ENCODE data around the gene CHML.

Gene CHML

GRCh38 chr1:241640867-241641622 lies 876 bp upstream of the CHML start:
- no peak overlapping the region for H3K4me3 ChIP-seq (ENCODE audit: control insufficient read depth, low read depth, low read length)
- TF ChIP-seq, protein P1, sequence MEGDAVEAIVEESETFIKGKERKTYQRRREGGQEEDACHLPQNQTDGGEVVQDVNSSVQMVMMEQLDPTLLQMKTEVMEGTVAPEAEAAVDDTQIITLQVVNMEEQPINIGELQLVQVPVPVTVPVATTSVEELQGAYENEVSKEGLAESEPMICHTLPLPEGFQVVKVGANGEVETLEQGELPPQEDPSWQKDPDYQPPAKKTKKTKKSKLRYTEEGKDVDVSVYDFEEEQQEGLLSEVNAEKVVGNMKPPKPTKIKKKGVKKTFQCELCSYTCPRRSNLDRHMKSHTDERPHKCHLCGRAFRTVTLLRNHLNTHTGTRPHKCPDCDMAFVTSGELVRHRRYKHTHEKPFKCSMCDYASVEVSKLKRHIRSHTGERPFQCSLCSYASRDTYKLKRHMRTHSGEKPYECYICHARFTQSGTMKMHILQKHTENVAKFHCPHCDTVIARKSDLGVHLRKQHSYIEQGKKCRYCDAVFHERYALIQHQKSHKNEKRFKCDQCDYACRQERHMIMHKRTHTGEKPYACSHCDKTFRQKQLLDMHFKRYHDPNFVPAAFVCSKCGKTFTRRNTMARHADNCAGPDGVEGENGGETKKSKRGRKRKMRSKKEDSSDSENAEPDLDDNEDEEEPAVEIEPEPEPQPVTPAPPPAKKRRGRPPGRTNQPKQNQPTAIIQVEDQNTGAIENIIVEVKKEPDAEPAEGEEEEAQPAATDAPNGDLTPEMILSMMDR (IDR thresholded peaks at IDR 0.05; ENCODE audit: control insufficient read depth, insufficient read depth, low read depth, low read length, missing control alignments), result no peak
- DNase-seq (ENCODE audit: low read depth), result no peak

- H3K4me3 ChIP-seq (ENCODE audit: control insufficient read depth, low read depth, low read length), result peak overlapping the region; percentile 98
- TF ChIP-seq, protein P1 (IDR thresholded peaks at IDR 0.05; ENCODE audit: control insufficient read depth, insufficient read depth, low read depth, low read length, missing control alignments), result peak; percentile 4
- no peak for DNase-seq (ENCODE audit: low read depth)
Measured at GRCh38 chr1:241639623-241640148, 483 bp downstream of the CHML start.

GRCh38 chr1:241638909-241639622 lies 1.1 kb downstream of the CHML start:
- TF ChIP-seq, protein P1 (IDR thresholded peaks at IDR 0.05; ENCODE audit: control insufficient read depth, insufficient read depth, low read depth, low read length, missing control alignments), result no peak
- DNase-seq (ENCODE audit: low read depth), result no peak
- peak overlapping the region; percentile 98 for H3K4me3 ChIP-seq (ENCODE audit: control insufficient read depth, low read depth, low read length)

GRCh38 chr1:241638099-241638682 lies 2.0 kb downstream of the CHML start:
- no peak overlapping the region for H3K4me3 ChIP-seq (ENCODE audit: control insufficient read depth, low read depth, low read length)

GRCh38 chr1:241637604-241638003 lies 2.6 kb downstream of the CHML start:
- TF ChIP-seq, protein P1 (IDR thresholded peaks at IDR 0.05; ENCODE audit: control insufficient read depth, insufficient read depth, low read depth, low read length, missing control alignments), result no peak
- no peak for DNase-seq (ENCODE audit: low read depth)
- no peak overlapping the region for H3K4me3 ChIP-seq (ENCODE audit: control insufficient read depth, low read depth, low read length)

More at GRCh38 chr1:241638099-241638682, 2.0 kb downstream of the CHML start:
- DNase-seq (ENCODE audit: low read depth), result no peak
- TF ChIP-seq, protein P1 (IDR thresholded peaks at IDR 0.05; ENCODE audit: control insufficient read depth, insufficient read depth, low read depth, low read length, missing control alignments), result no peak

- TF ChIP-seq, protein P1 (IDR thresholded peaks at IDR 0.05; ENCODE audit: control insufficient read depth, insufficient read depth, low read depth, low read length, missing control alignments), result no peak
- no peak overlapping the region for H3K4me3 ChIP-seq (ENCODE audit: control insufficient read depth, low read depth, low read length)
- no peak for DNase-seq (ENCODE audit: low read depth)
Measured at GRCh38 chr1:241637046-241637590, 3.1 kb downstream of the CHML start.

All from AG09309 (cell line).